ENCODE results near the gene FAM107B.
"Not testable (repeated sequence)": the region's sequence is repeated elsewhere in the genome, so short reads cannot be mapped to it uniquely, and the experiment has no call there.

The FAM107B gene

DNA sequence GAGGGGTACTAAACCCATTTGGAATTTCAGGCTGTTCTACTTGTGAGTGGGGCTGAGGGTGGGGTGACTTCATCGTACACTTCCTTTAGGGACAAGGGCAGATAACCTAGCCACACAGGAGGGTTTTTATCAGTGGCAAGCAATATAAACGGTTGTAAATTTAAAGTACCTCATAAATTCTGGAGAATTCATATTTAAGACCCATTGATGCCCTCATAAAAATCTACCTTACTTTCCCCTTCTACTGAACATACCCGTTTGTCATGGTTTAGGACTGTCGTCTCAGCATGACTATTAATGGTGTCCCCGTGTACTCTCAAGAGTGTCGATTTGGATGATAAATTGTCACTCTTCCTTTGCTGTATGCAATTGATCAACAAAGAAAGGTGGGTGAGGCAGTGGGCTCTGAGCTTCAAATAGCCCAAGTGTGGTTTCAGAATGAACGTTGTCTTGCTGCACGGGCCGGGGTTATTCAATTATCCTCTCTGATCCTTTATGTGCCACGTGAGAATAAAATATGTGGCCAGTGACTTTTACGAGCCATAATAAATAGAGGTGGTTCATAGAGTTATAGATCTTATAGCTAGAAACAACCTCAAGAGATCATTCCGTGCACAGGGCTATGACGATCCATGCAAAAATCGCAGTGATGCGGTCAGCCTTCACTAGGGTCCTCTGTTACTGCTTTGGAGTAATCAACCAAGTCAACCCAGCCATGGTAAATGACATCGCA, 82.2 kb downstream of the FAM107B start:
- DNase-seq (ENCODE audit: low read depth), result no peak

DNA sequence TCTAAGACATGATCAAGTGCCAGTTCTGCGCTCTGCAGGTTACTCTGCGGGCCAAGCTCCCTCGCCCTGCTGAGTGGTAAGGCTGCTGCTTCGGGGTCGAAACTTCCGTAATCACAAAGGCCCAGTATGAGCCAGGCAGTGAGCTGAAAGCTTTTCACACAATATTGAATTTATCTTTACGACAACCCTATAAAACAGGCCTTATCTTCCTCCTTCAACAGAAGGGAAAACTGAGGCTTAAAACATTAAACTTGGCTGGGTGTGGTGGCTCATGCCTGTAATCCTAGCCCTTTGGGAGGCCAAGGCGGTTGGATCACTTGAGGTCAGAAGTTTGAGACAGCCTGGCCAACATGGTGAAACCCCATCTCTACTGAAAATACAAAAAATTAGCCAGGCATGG, 83.3 kb downstream of the FAM107B start:
- no peak for DNase-seq (ENCODE audit: low read depth)

DNA sequence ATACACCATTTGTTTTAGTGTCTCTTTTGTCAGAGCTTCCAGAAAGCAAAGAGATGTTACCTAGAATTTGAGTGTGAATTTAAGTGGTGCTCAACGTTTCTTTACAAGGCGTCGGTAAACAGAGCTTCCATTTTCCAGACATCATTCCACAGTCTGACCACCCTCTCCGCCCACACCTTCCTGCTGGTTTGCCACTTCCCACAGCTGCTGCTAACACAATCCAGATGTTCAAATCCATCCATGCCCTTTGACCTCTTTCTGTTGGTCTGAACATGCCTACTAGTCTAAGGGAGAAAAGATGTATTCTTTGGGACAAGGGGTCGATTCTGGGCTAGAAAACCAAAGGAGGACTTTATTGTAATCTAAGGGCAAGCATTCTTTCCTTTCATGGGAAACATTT, 86.1 kb downstream of the FAM107B start:
- no peak for DNase-seq (ENCODE audit: low read depth)

- DNase-seq (ENCODE audit: low read depth), result not testable (repeated sequence)
These were observed 86.5 kb downstream of the FAM107B start for GRCh38 chr10:14688189-14688588.

DNA sequence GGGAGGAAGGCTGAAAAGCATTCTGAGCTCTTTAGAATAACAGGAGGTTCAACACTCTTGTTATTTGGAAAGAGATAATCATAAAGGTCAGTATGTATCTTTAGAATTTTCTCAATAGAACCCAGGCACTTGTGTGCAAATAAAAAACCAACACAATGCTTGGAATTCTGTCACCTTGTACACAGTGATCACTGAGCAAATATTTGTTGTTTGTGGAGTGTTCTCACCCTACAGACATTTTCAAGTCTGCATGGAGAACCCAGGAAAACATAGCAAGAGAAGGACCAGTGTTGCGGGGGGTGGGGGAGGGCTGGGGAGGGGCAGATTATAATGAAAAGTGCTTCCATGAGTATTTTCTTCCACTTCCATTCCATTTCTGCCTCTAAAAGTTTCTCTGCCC, 87.4 kb downstream of the FAM107B start:
- no peak for DNase-seq (ENCODE audit: low read depth)

DNA sequence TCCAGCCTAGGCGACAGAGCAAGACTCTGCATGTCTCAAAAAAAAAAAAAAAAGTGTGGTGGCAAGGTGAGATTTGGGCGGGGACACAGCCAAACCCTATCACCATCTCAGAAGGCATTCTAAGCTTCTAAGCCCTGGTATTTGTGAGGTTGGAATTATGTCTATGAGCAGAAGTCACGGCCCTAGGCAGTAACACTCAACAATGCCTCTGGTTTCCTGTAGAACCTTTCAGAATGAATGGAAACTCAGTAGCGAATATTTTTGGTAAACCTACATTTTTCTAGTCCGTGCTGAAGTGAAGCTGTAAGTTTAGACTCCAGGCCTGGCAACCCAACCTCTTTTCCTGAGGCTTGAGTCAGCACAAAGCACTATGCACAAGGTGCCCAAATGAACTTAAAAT, 88.3 kb downstream of the FAM107B start:
- no peak for DNase-seq (ENCODE audit: low read depth)

DNA sequence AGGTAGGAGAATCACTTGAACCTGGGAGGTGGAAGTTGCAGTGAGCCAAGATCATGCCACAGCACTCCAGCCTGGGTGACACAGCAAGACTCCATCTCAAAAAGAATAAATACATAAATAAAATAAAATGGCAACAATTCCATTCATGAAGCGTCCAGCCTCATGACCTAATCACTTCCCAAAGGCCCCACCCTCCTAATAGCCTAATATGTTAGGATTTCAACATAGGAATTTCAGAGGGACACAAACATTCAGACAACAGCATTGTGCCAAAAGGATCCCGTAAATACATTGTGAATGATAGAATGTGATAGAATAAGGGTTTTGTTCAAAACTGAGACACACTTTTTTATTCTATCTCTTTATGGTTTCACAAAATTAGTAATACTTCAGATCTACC, 90.3 kb downstream of the FAM107B start:
- DNase-seq (ENCODE audit: low read depth), result no peak

DNA sequence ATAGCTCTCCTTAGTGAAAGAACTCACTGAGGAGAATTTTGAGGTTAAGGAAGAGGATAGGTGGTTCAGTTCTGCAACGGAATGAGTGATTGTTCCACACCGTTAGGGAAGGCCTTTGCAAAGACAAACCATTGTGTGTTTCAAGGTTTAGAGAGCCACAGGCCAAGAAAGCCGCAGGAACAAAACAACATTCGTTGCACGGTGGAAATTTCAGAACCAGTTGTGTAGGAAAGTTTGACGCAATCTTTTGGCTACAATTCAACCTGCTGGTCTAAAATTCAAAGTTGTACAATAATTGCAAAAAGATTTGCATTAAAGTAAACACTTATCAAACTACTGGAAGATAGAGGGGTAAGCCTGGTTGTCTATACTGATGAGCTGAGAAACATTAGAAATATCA, 91.4 kb downstream of the FAM107B start:
- no peak for DNase-seq (ENCODE audit: low read depth)

- no peak for DNase-seq (ENCODE audit: low read depth)
These were observed 92.9 kb downstream of the FAM107B start for GRCh38 chr10:14681802-14682201.

DNA sequence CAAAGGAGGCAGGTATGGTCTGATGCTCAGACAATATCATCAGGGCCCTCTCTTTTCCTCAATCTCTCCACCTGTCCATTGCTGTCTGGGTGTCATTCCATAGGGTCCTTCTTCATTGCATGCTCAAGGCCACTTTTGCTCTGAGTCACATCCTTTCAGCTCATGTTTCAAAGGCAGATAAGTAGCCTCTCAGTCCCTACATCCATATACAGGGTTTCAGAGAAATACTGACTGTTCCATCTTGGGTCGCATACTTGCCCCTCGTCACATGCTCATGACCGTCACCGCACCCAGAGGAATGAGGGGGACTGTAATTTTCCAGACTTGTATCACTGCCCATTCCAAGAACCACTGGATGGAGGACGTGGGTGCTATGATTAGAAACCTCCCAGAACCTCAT, 93.4 kb downstream of the FAM107B start:
- DNase-seq (ENCODE audit: low read depth), result no peak

DNA sequence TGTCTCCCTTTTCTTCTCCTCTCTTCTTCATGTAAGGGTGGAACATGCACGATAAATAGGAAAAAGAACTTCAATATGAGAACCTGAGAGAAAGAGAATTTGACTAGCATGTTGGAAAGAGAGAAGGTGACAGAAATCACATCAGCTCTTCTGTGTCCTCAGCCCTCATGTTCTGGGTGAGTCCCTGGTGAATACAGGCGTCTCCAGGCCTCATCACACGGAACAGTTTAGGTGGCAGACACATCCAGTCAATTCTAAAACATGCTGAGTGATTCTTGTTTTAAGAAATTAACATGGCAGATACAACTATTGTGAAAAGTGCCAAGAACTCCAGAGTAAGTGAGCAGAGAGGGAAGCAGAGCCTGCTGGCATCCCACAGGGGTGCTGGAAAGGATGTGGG, 96.1 kb downstream of the FAM107B start:
- no peak for DNase-seq (ENCODE audit: low read depth)

- no peak for DNase-seq (ENCODE audit: low read depth)
These were observed 98.0 kb downstream of the FAM107B start for GRCh38 chr10:14676732-14677131.

DNA sequence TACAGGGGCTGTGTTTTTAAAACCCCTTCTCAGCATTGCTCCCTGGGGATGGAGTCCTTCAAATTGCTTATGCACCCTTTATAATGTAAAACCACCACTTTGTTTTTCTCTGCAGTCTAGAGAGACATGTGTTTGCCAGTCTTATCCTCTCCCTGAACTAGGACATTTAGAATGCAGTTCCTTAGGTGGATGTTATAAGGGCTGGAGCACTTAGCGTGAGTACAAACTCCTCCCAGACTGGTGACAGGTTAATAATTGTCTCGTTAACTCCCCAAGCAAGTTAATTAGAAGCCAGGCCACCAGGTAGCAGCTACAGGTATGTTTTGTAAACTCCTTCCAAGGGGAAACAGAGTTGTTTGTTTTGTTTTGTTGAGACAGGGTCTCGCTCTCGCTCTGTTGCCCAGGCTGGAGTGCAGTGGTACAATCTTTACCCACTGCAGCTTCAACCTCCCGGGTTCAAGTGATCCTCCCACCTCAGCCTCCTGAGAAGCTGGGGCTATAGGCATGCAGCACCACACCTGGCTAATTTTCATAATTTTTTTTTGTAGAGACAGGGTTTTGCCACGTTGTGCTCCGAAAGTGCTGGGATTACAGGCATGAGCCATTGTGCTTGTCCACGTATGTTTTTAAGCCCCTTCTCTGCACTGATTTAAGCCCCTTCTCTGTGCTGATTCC, 100.2 kb downstream of the FAM107B start:
- DNase-seq (ENCODE audit: low read depth), result no peak

DNA sequence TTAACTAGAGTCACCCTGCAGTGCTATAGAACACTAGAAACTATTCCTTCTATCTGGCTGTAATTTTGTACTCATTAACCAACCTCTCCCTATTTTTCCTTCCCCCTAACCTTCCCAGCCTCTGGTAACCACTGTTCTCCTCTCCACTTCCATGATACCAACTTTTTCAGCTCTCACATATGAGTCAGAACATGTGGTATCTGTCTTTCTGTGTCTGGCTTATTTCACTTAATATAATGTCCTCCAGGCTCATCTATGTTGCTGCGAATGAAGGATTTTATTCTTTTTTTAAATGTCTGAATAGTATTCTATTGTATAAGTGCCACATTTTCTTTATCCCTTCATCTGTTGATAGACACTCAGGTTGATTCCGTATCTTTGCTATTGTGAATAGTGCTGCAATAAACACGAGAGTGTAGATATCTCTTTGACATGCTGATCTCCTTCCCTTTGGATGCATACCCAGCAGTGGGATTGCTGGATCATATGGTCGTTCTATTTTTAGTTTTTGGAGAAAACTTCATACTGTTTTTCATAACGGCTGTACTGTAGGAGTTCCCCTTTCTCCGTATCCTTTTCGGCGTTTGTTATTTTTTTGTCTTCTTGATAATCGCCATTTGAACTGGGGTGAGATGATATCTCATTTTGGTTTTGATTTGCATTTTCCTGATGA, 101.4 kb downstream of the FAM107B start:
- DNase-seq (ENCODE audit: low read depth), result no peak

GRCh38 chr10:14671386-14671831, 103.3 kb downstream of the FAM107B start:
- DNase-seq (ENCODE audit: low read depth), result no peak

- DNase-seq (ENCODE audit: low read depth), result no peak
These were observed 104.0 kb downstream of the FAM107B start for GRCh38 chr10:14670551-14671240.

GRCh38 chr10:14669576-14669975, 105.1 kb downstream of the FAM107B start:
- DNase-seq (ENCODE audit: low read depth), result no peak

DNA sequence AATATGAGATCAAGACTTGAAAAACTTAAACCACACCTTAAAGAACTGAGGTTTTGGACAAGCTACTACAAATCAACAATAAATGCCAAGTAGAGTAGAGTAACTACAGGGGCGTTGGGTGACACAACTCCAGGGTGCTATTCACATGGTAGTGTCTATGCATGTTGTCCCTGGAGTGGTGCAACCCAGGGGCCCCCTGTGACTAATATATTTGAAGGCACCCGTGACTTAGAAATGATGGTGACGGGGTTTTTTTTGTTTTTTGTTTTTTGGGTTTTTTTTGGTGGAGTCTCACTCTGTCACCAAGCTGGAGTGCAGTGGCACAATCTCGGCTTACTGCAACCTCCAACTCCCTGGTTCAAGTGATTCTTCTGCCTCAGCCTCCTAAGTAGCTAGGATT, 106.9 kb downstream of the FAM107B start:
- DNase-seq (ENCODE audit: low read depth), result no peak

- DNase-seq (ENCODE audit: low read depth), result no peak
These were observed 107.4 kb downstream of the FAM107B start for GRCh38 chr10:14667280-14667679.

- DNase-seq (ENCODE audit: low read depth), result no peak
These were observed 108.5 kb downstream of the FAM107B start for GRCh38 chr10:14665865-14666857.

- no peak for DNase-seq (ENCODE audit: low read depth)
These were observed 109.4 kb downstream of the FAM107B start for GRCh38 chr10:14665304-14665703.
